ENCODE measurements around the gene CEP350. TPM values are rescaled to one million over a fixed set of nuclear protein-coding genes. Genes with fewer than 3 reads are reported as not detected.

CEP350 gene
- total and polyA plus RNA-seq, 10 of the 15 experiments (the other 5 are each of a cell fraction or from before 2014, with no cell fraction given), result 5.2 to 46.0 (median 23.1) TPM

GRCh38 chr1:180043785-180044184, 89.2 kb downstream of the CEP350 start:
- TF ChIP-seq LARP7 (IDR thresholded peaks at IDR 0.05), result no peak
- TF ChIP-seq HDGF (IDR thresholded peaks at IDR 0.05), result no peak
- TF ChIP-seq SKIL (IDR thresholded peaks at IDR 0.05; ENCODE audit: low read depth, poor library complexity, severe bottlenecking), result no peak
- no peak for TF ChIP-seq FOXM1 (IDR thresholded peaks at IDR 0.05; ENCODE audit: low read depth, low read length)
- no peak for TF ChIP-seq MTA2 (IDR thresholded peaks at IDR 0.05; ENCODE audit: low read depth)
- intact Hi-C loops (cut with micrococcal nuclease; ENCODE audit: unreplicated experiment) (no loop called here), in situ Hi-C loops (cut with MboI) (no loop called here)
- Histone ChIP-seq H3K27ac (ENCODE audit: control insufficient read depth, insufficient read depth) (no peak overlapping the region), H3K27me3 (replicated peaks in 1 of 2; ENCODE audit: control insufficient read depth in 2 of 2, insufficient read depth in 2 of 2, low read length in 1 of 2) (no peaks in the 10 kb centered on the region), H2AFZ (ENCODE audit: control insufficient read depth, low read depth, low read length) (no peak overlapping the region), H3K79me2 (ENCODE audit: control insufficient read depth, insufficient read depth, low read length) (no peaks in the 10 kb centered on the region), H3K4me1 (ENCODE audit: control insufficient read depth, insufficient read depth, low read length) (no peaks in the 10 kb centered on the region), H4K20me1 (ENCODE audit: control insufficient read depth, insufficient read depth) (no peaks in the 10 kb centered on the region), H3K36me3 (ENCODE audit: control insufficient read depth in 2 of 2, insufficient read depth in 2 of 2, low read length in 1 of 2) (peaks cover 3 to 24% of the 10 kb centered on the region in 2 experiments), H3K4me2 (ENCODE audit: control insufficient read depth, insufficient read depth) (no peak overlapping the region), H3K9ac (ENCODE audit: control insufficient read depth, insufficient read depth, low read length) (no peak overlapping the region), H3K9me3 (replicated peaks; ENCODE audit: control insufficient read depth, insufficient read depth, low read length) (no peaks in the 10 kb centered on the region), H3K4me3 (no peak overlapping the region)
- RAD21 ChIA-PET (ENCODE audit: unreplicated experiment), result no interaction called here
- CTCF ChIA-PET, result no interaction called here
- FAIRE-seq (no peak), DNase-seq (ENCODE audit: low read depth, low spot score) (no peak), ATAC-seq (no peak)
- BruUV-seq (replicated peaks), result no TSS peak
- SMC1A ChIA-PET (ENCODE audit: uncharacterized antibody, unreplicated experiment), result no interaction called here
- POLR2A ChIA-PET, result no interaction called here

GRCh38 chr1:180046674-180047073, 92.1 kb downstream of the CEP350 start:
- ChIA-PET POLR2A (no interaction called here), CTCF (interaction anchor here (1.3 to 2.0 kb wide), 2 partner anchors 133 to 179 kb away, joined by 4 read pairs; no protein-coding TSS in a partner anchor), RAD21 (ENCODE audit: unreplicated experiment) (no interaction called here), SMC1A (ENCODE audit: uncharacterized antibody, unreplicated experiment) (interaction anchor here (1.0 to 1.3 kb wide), 2 partner anchors 11 to 14 kb away, joined by 3 to 5 read pairs; no protein-coding TSS in a partner anchor)
- WGBS (ENCODE audit: insufficient coverage, insufficient replicate concordance, low lambda C conversion rate, missing lambda C conversion rate), result 92% methylated on average over 1 of the region's 1 CpG
- Histone ChIP-seq H3K4me3 (no peak overlapping the region), H3K27me3 (replicated peaks in 1 of 2; ENCODE audit: control insufficient read depth in 2 of 2, insufficient read depth in 2 of 2, low read length in 1 of 2) (no peaks in the 10 kb centered on the region), H3K79me2 (ENCODE audit: control insufficient read depth, insufficient read depth, low read length) (no peaks in the 10 kb centered on the region), H3K9ac (ENCODE audit: control insufficient read depth, insufficient read depth, low read length) (no peak overlapping the region), H4K20me1 (ENCODE audit: control insufficient read depth, insufficient read depth) (no peaks in the 10 kb centered on the region), H3K36me3 (ENCODE audit: control insufficient read depth in 2 of 2, insufficient read depth in 2 of 2, low read length in 1 of 2) (peaks cover 1 to 24% of the 10 kb centered on the region in 2 experiments; a peak in 3 of 4 replicates), H3K4me1 (ENCODE audit: control insufficient read depth, insufficient read depth, low read length) (no peaks in the 10 kb centered on the region), H2AFZ (ENCODE audit: control insufficient read depth, low read depth, low read length) (no peak overlapping the region), H3K27ac (ENCODE audit: control insufficient read depth, insufficient read depth) (no peak overlapping the region), H3K4me2 (ENCODE audit: control insufficient read depth, insufficient read depth) (no peak overlapping the region), H3K9me3 (replicated peaks; ENCODE audit: control insufficient read depth, insufficient read depth, low read length) (no peaks in the 10 kb centered on the region)
- ATAC-seq (no peak), FAIRE-seq (no peak), DNase-seq (ENCODE audit: low read depth, low spot score) (no peak)
- intact Hi-C loops (cut with micrococcal nuclease; ENCODE audit: unreplicated experiment) (no loop called here), in situ Hi-C loops (cut with MboI) (no loop called here)
- BruUV-seq (replicated peaks), result no TSS peak
- TF ChIP-seq NFXL1 (IDR thresholded peaks at IDR 0.05; ENCODE audit: borderline replicate concordance) (no peak), HDGF (IDR thresholded peaks at IDR 0.05) (no peak), ZNF384 (IDR thresholded peaks at IDR 0.05; ENCODE audit: borderline replicate concordance, low read depth, low read length) (no peak)

Data from GM12878 (cell line).